Naive thymus-derived CD8-positive, alpha-beta T cell (primary cell): Measurements from ENCODE around the gene FILIP1L. TPM values are rescaled to one million over a fixed set of nuclear protein-coding genes. Genes with fewer than 3 reads are reported as not detected.

Source experiments
- ATAC-seq, 2 donors: fragments of 150-1000 bp; cut with Tn5 transposase in 1 of 2; sonication (Bioruptor Pico), chemical (Tn5 transposase) in 1 of 2; 1 replicate in 1 of 2; 2 replicates in 1 of 2; pipeline ENCODE4 v1.10.0; 2021; ENCODE audit warnings: mild to moderate bottlenecking in 2 of 2, moderate library complexity in 2 of 2
- POLR2A ChIA-PET: fragments of 350-600 bp; sonication (Branson Sonifier 250); formaldehyde crosslinking; loops from one replicate; lab custom pipeline; 2021; ENCODE audit warnings: antibody characterized with exemption; lab: Charles Lee
- DNase-seq, 10 donors: peaks; one replicate each; pipeline versions ENCODE4 v3.0.0 to v3.0.0-alpha.2; 2020 to 2022
- H3K27ac Mint-ChIP-seq, 10 donors: one replicate each; pipeline ENCODE4 v1.8.0; 2020 to 2022; ENCODE audit warnings: mild to moderate bottlenecking in 10 of 10, mixed read lengths in 10 of 10, moderate library complexity in 4 of 10, inconsistent platforms in 1 of 10
- H3K27me3 Mint-ChIP-seq, 5 donors: one replicate each; pipeline ENCODE4 v1.8.0; 2021 to 2022; ENCODE audit warnings: mixed read lengths in 5 of 5
- H3K36me3 Mint-ChIP-seq, 3 donors: one replicate each; pipeline ENCODE4 v1.8.0; 2020 to 2022; ENCODE audit warnings: mixed read lengths in 3 of 3, mild to moderate bottlenecking in 2 of 3, inconsistent platforms in 1 of 3
- H3K4me1 Mint-ChIP-seq, 4 donors: one replicate each; pipeline ENCODE4 v1.8.0; 2021 to 2022; ENCODE audit warnings: mixed read lengths in 4 of 4
- H3K4me3 Mint-ChIP-seq, 10 donors: one replicate each; pipeline ENCODE4 v1.8.0; 2020 to 2022; ENCODE audit warnings: mild to moderate bottlenecking in 10 of 10, mixed read lengths in 10 of 10, moderate library complexity in 6 of 10, inconsistent platforms in 1 of 10
- H3K9me3 Mint-ChIP-seq, 9 donors: one replicate each; pipeline ENCODE4 v1.8.0; 2020 to 2022; ENCODE audit warnings: mixed read lengths in 9 of 9, mild to moderate bottlenecking in 3 of 9, inconsistent platforms in 1 of 9, moderate library complexity in 1 of 9
- polyA plus RNA-seq, 3 donors: library from polyadenylated mRNA; unstranded; fragments of 300-500 nt; fragmentation: Illumina TruSeq; gene quantifications; one replicate each; pipeline ENCODE4 v1.2.3, GENCODE V29; 2021
- total RNA-seq, 8 experiments: library from RNA in 2 of 8; stranded (reverse) in 2 of 8; gene quantifications; one replicate each; pipeline ENCODE4 v1.2.3 and lab custom pipeline; 2021 to 2026

FILIP1L gene
- total and polyA plus RNA-seq, 5 experiments from 2014 or later = 0.14 to 0.41 (median 0.30) TPM; not detected in 1

GRCh38 chr3:99817047-99817436 is 297.3 kb downstream of the FILIP1L start:
- peak in 1 of 2 donors; percentile 4 for ATAC-seq
- Mint-ChIP-seq H3K27ac (peak overlapping the region; percentile 97 to 100 (median 99)), H3K36me3 (no peaks in the 10 kb centered on the region), H3K27me3 (no peaks in the 10 kb centered on the region), H3K9me3 (no peaks in the 10 kb centered on the region), H3K4me1 (peaks cover 19 to 42% (median 41%) of the 10 kb centered on the region in 4 donors), H3K4me3 (peak overlapping the region; percentile 91 to 99 (median 95))
- POLR2A ChIA-PET = interaction anchor here (1.2 to 1.5 kb wide), 4 partner anchors 15 to 1962 kb away, joined by 4 to 8 read pairs (median 4); partner anchors contain the start of genes DCBLD2, NXPE3 and TBC1D23
- no peak for DNase-seq

GRCh38 chr3:99810403-99810802 is 303.9 kb downstream of the FILIP1L start:
- no peak overlapping the region for H3K27ac Mint-ChIP-seq
- peaks cover 5 to 6% (median 5%) of the 10 kb centered on the region in 3 donors for H3K36me3 Mint-ChIP-seq
- peaks cover 0 to 5% (median 0%) of the 10 kb centered on the region in 4 donors for H3K4me1 Mint-ChIP-seq
- no peaks in the 10 kb centered on the region for H3K27me3 Mint-ChIP-seq
- H3K4me3 Mint-ChIP-seq = no peak overlapping the region
- H3K9me3 Mint-ChIP-seq = peaks cover 2 to 10% (median 6%) of the 10 kb centered on the region in 9 donors
- ATAC-seq (no peak), DNase-seq (no peak)
- POLR2A ChIA-PET = no interaction called here

- peaks cover 0 to 5% (median 0%) of the 10 kb centered on the region in 4 donors for H3K4me1 Mint-ChIP-seq
- H3K27me3 Mint-ChIP-seq = no peaks in the 10 kb centered on the region
- ATAC-seq (no peak), DNase-seq (no peak)
- H3K27ac Mint-ChIP-seq = peak overlapping the region in 1 of 10 donors; percentile 3
- peaks cover 6 to 9% (median 7%) of the 10 kb centered on the region in 3 donors for H3K36me3 Mint-ChIP-seq
- POLR2A ChIA-PET = no interaction called here
- no peak overlapping the region for H3K4me3 Mint-ChIP-seq
- peaks cover 2 to 17% (median 10%) of the 10 kb centered on the region in 9 donors for H3K9me3 Mint-ChIP-seq
Observed at GRCh38 chr3:99809565-99809964, 304.7 kb downstream of the FILIP1L start.

- Mint-ChIP-seq H3K4me1 (peaks cover 0 to 5% (median 0%) of the 10 kb centered on the region in 4 donors), H3K9me3 (peaks cover 2 to 25% (median 12%) of the 10 kb centered on the region in 9 donors), H3K27ac (peak overlapping the region in 2 of 10 donors; percentile 19 to 40), H3K36me3 (peaks cover 11 to 15% (median 12%) of the 10 kb centered on the region in 3 donors), H3K4me3 (no peak overlapping the region), H3K27me3 (no peaks in the 10 kb centered on the region)
- DNase-seq = peak in 9 of 10 donors; percentile 10 to 65 (median 34)
- POLR2A ChIA-PET = interaction anchor here (0.7 kb wide), 1 partner anchor 9 kb away, joined by 3 read pairs; the partner anchor contains the start of gene CMSS1
- ATAC-seq = peak; percentile 30 to 56
Observed at GRCh38 chr3:99808163-99808794, 306.0 kb downstream of the FILIP1L start.

- H3K4me3 Mint-ChIP-seq = no peak overlapping the region
- POLR2A ChIA-PET = no interaction called here
Observed at GRCh38 chr3:99805160-99805559, 309.1 kb downstream of the FILIP1L start.

GRCh38 chr3:99803297-99803696 is 311.0 kb downstream of the FILIP1L start:
- no peak for DNase-seq

More at GRCh38 chr3:99805160-99805559, 309.1 kb downstream of the FILIP1L start:
- DNase-seq = no peak
- Mint-ChIP-seq H3K27ac (no peak overlapping the region), H3K4me1 (no peaks in the 10 kb centered on the region), H3K9me3 (peaks cover 2 to 29% (median 18%) of the 10 kb centered on the region in 9 donors), H3K27me3 (no peaks in the 10 kb centered on the region), H3K36me3 (peaks cover 12 to 27% (median 24%) of the 10 kb centered on the region in 3 donors)
- ATAC-seq = no peak

GRCh38 chr3:99799422-99799821 is 314.9 kb downstream of the FILIP1L start:
- Mint-ChIP-seq H3K27ac (no peak overlapping the region), H3K4me1 (no peaks in the 10 kb centered on the region), H3K9me3 (peaks cover 0 to 20% (median 3%) of the 10 kb centered on the region in 9 donors), H3K27me3 (peaks cover 0 to 2% (median 0%) of the 10 kb centered on the region in 5 donors), H3K4me3 (no peak overlapping the region), H3K36me3 (peaks cover 7 to 18% (median 15%) of the 10 kb centered on the region in 3 donors)
- ATAC-seq (no peak), DNase-seq (no peak)
- POLR2A ChIA-PET = interaction anchor here (0.5 kb wide), 1 partner anchor 1428 kb away, joined by 4 read pairs; no protein-coding TSS in a partner anchor

More at GRCh38 chr3:99803297-99803696, 311.0 kb downstream of the FILIP1L start:
- no peaks in the 10 kb centered on the region for H3K4me1 Mint-ChIP-seq
- ATAC-seq = no peak
- POLR2A ChIA-PET = no interaction called here
- no peaks in the 10 kb centered on the region for H3K27me3 Mint-ChIP-seq
- H3K27ac Mint-ChIP-seq = no peak overlapping the region
- no peak overlapping the region for H3K4me3 Mint-ChIP-seq
- peaks cover 12 to 27% (median 24%) of the 10 kb centered on the region in 3 donors for H3K36me3 Mint-ChIP-seq
- H3K9me3 Mint-ChIP-seq = peaks cover 2 to 29% (median 18%) of the 10 kb centered on the region in 9 donors

GRCh38 chr3:99795573-99795972 is 318.7 kb downstream of the FILIP1L start:
- Mint-ChIP-seq H3K9me3 (no peaks in the 10 kb centered on the region), H3K27ac (no peak overlapping the region), H3K27me3 (peaks cover 0 to 6% (median 4%) of the 10 kb centered on the region in 5 donors), H3K36me3 (no peaks in the 10 kb centered on the region), H3K4me3 (no peak overlapping the region), H3K4me1 (peaks cover 0 to 1% (median 0%) of the 10 kb centered on the region in 4 donors)
- ATAC-seq = no peak
- POLR2A ChIA-PET = no interaction called here
- no peak for DNase-seq

- no peaks in the 10 kb centered on the region for H3K36me3 Mint-ChIP-seq
- DNase-seq (no peak), ATAC-seq (no peak)
- POLR2A ChIA-PET = no interaction called here
- H3K9me3 Mint-ChIP-seq = no peaks in the 10 kb centered on the region
- no peak overlapping the region for H3K27ac Mint-ChIP-seq
- peaks cover 0 to 1% (median 0%) of the 10 kb centered on the region in 4 donors for H3K4me1 Mint-ChIP-seq
- H3K27me3 Mint-ChIP-seq = peaks cover 0 to 9% (median 6%) of the 10 kb centered on the region in 5 donors
- H3K4me3 Mint-ChIP-seq = no peak overlapping the region
Observed at GRCh38 chr3:99794485-99794884, 319.8 kb downstream of the FILIP1L start.

- H3K36me3 Mint-ChIP-seq = no peaks in the 10 kb centered on the region
- ATAC-seq (peak; percentile 77 to 79), DNase-seq (peak in 3 of 10 donors; percentile 4 to 15 (median 12))
- H3K9me3 Mint-ChIP-seq = no peaks in the 10 kb centered on the region
- H3K27me3 Mint-ChIP-seq = peaks cover 0 to 32% (median 6%) of the 10 kb centered on the region in 5 donors
- peaks cover 0 to 1% (median 0%) of the 10 kb centered on the region in 4 donors for H3K4me1 Mint-ChIP-seq
- no peak overlapping the region for H3K27ac Mint-ChIP-seq
- POLR2A ChIA-PET = no interaction called here
- H3K4me3 Mint-ChIP-seq = no peak overlapping the region
Observed at GRCh38 chr3:99789011-99789721, 325.1 kb downstream of the FILIP1L start.
